ENCODE data around the gene ESRRA.

The ESRRA gene

GRCh38 chr11:64278576-64279190 is 26.6 kb upstream of the ESRRA start:
- peaks cover 3% of the 10 kb centered on the region for H3K36me3 ChIP-seq (ENCODE audit: control insufficient read depth, insufficient read depth, low read length)
- no peak overlapping the region for H3K4me3 ChIP-seq (ENCODE audit: low read depth, low read length)
- H3K27me3 ChIP-seq (ENCODE audit: control insufficient read depth, insufficient read depth, low read length) = no peaks in the 10 kb centered on the region
- H3K9ac ChIP-seq (ENCODE audit: low read depth, low read length) = no peak overlapping the region
- no peaks in the 10 kb centered on the region for H3K9me3 ChIP-seq (ENCODE audit: control insufficient read depth, insufficient read depth, low read length)
- H3K4me1 ChIP-seq (ENCODE audit: control insufficient read depth, insufficient read depth, low read length) = no peaks in the 10 kb centered on the region

- no peaks in the 10 kb centered on the region for H3K9me3 ChIP-seq (ENCODE audit: control insufficient read depth, insufficient read depth, low read length)
Observed at GRCh38 chr11:64281957-64282770, 23.2 kb upstream of the ESRRA start.

GRCh38 chr11:64283092-64283491 is 22.2 kb upstream of the ESRRA start:
- Histone ChIP-seq H3K4me3 (ENCODE audit: low read depth, low read length) (no peak overlapping the region), H3K4me1 (ENCODE audit: control insufficient read depth, insufficient read depth, low read length) (no peaks in the 10 kb centered on the region), H3K9me3 (ENCODE audit: control insufficient read depth, insufficient read depth, low read length) (no peaks in the 10 kb centered on the region), H3K9ac (ENCODE audit: low read depth, low read length) (no peak overlapping the region), H3K27me3 (ENCODE audit: control insufficient read depth, insufficient read depth, low read length) (peaks cover 2% of the 10 kb centered on the region), H3K36me3 (ENCODE audit: control insufficient read depth, insufficient read depth, low read length) (no peaks in the 10 kb centered on the region)

More at GRCh38 chr11:64281957-64282770, 23.2 kb upstream of the ESRRA start:
- Histone ChIP-seq H3K9ac (ENCODE audit: low read depth, low read length) (no peak overlapping the region), H3K36me3 (ENCODE audit: control insufficient read depth, insufficient read depth, low read length) (no peaks in the 10 kb centered on the region), H3K4me3 (ENCODE audit: low read depth, low read length) (no peak overlapping the region), H3K27me3 (ENCODE audit: control insufficient read depth, insufficient read depth, low read length) (no peaks in the 10 kb centered on the region), H3K4me1 (ENCODE audit: control insufficient read depth, insufficient read depth, low read length) (no peaks in the 10 kb centered on the region)

- H3K27me3 ChIP-seq (ENCODE audit: control insufficient read depth, insufficient read depth, low read length) = peaks cover 3% of the 10 kb centered on the region
- no peaks in the 10 kb centered on the region for H3K9me3 ChIP-seq (ENCODE audit: control insufficient read depth, insufficient read depth, low read length)
- no peaks in the 10 kb centered on the region for H3K36me3 ChIP-seq (ENCODE audit: control insufficient read depth, insufficient read depth, low read length)
- H3K4me3 ChIP-seq (ENCODE audit: low read depth, low read length) = peak within 1 kb of the TSS; percentile 87
- H3K4me1 ChIP-seq (ENCODE audit: control insufficient read depth, insufficient read depth, low read length) = no peaks in the 10 kb centered on the region
- H3K9ac ChIP-seq (ENCODE audit: low read depth, low read length) = peak within 1 kb of the TSS; percentile 60
Observed at GRCh38 chr11:64284048-64284961, 21.0 kb upstream of the ESRRA start, which contains the start of gene BAD. Gene BAD, minus strand, starts transcription at chr11:64284665. Its CDS starts 297 bp downstream, at chr11:64284368.

- Histone ChIP-seq H3K9me3 (ENCODE audit: control insufficient read depth, insufficient read depth, low read length) (no peaks in the 10 kb centered on the region), H3K27me3 (ENCODE audit: control insufficient read depth, insufficient read depth, low read length) (peaks cover 13% of the 10 kb centered on the region), H3K36me3 (ENCODE audit: control insufficient read depth, insufficient read depth, low read length) (no peaks in the 10 kb centered on the region), H3K4me1 (ENCODE audit: control insufficient read depth, insufficient read depth, low read length) (no peaks in the 10 kb centered on the region), H3K9ac (ENCODE audit: low read depth, low read length) (no peak within 1 kb of the TSS), H3K4me3 (ENCODE audit: low read depth, low read length) (peak within 1 kb of the TSS; percentile 87)
Observed at GRCh38 chr11:64284962-64285884, 20.1 kb upstream of the ESRRA start, which contains the start of gene GPR137. Gene GPR137, plus strand, starts transcription at chr11:64285848. Its CDS starts 677 bp downstream, at chr11:64286525.

GRCh38 chr11:64285885-64286800 is 19.2 kb upstream of the ESRRA start:
- Histone ChIP-seq H3K36me3 (ENCODE audit: control insufficient read depth, insufficient read depth, low read length) (no peaks in the 10 kb centered on the region), H3K27me3 (ENCODE audit: control insufficient read depth, insufficient read depth, low read length) (peaks cover 22% of the 10 kb centered on the region), H3K4me3 (ENCODE audit: low read depth, low read length) (peak overlapping the region; percentile 87), H3K9ac (ENCODE audit: low read depth, low read length) (no peak overlapping the region), H3K9me3 (ENCODE audit: control insufficient read depth, insufficient read depth, low read length) (no peaks in the 10 kb centered on the region), H3K4me1 (ENCODE audit: control insufficient read depth, insufficient read depth, low read length) (no peaks in the 10 kb centered on the region)

- Histone ChIP-seq H3K9ac (ENCODE audit: low read depth, low read length) (no peak overlapping the region), H3K9me3 (ENCODE audit: control insufficient read depth, insufficient read depth, low read length) (no peaks in the 10 kb centered on the region), H3K4me3 (ENCODE audit: low read depth, low read length) (no peak overlapping the region), H3K36me3 (ENCODE audit: control insufficient read depth, insufficient read depth, low read length) (no peaks in the 10 kb centered on the region), H3K4me1 (ENCODE audit: control insufficient read depth, insufficient read depth, low read length) (no peaks in the 10 kb centered on the region), H3K27me3 (ENCODE audit: control insufficient read depth, insufficient read depth, low read length) (peaks cover 26% of the 10 kb centered on the region)
Observed at GRCh38 chr11:64286801-64287159, 18.5 kb upstream of the ESRRA start.

- Histone ChIP-seq H3K9me3 (ENCODE audit: control insufficient read depth, insufficient read depth, low read length) (no peaks in the 10 kb centered on the region), H3K27me3 (ENCODE audit: control insufficient read depth, insufficient read depth, low read length) (peaks cover 37% of the 10 kb centered on the region), H3K4me1 (ENCODE audit: control insufficient read depth, insufficient read depth, low read length) (no peaks in the 10 kb centered on the region), H3K9ac (ENCODE audit: low read depth, low read length) (no peak overlapping the region), H3K4me3 (ENCODE audit: low read depth, low read length) (no peak overlapping the region), H3K36me3 (ENCODE audit: control insufficient read depth, insufficient read depth, low read length) (no peaks in the 10 kb centered on the region)
Observed at GRCh38 chr11:64287676-64288352, 17.5 kb upstream of the ESRRA start.

GRCh38 chr11:64288353-64288750 is 17.0 kb upstream of the ESRRA start:
- no peak overlapping the region for H3K9ac ChIP-seq (ENCODE audit: low read depth, low read length)
- no peak overlapping the region for H3K4me3 ChIP-seq (ENCODE audit: low read depth, low read length)
- H3K27me3 ChIP-seq (ENCODE audit: control insufficient read depth, insufficient read depth, low read length) = peaks cover 42% of the 10 kb centered on the region
- H3K4me1 ChIP-seq (ENCODE audit: control insufficient read depth, insufficient read depth, low read length) = no peaks in the 10 kb centered on the region
- no peaks in the 10 kb centered on the region for H3K36me3 ChIP-seq (ENCODE audit: control insufficient read depth, insufficient read depth, low read length)
- H3K9me3 ChIP-seq (ENCODE audit: control insufficient read depth, insufficient read depth, low read length) = no peaks in the 10 kb centered on the region

Data from iPS-15b (cell line).